Panc1 (cell line): ENCODE measurements around the gene PCSK5. TPM values are rescaled to one million over a fixed set of nuclear protein-coding genes. Genes with fewer than 3 reads are reported as not detected.

ENCODE experiments used
- ATAC-seq: fragments of 200-7000 bp; cut with Tn5 transposase; 2 replicates; pipeline ENCODE4 v1.9.1; 2020; ENCODE audit warnings: mild to moderate bottlenecking, moderate library complexity
- BruUV-seq: library from RNA; stranded (reverse); fragments of 400-500 nt; replicated peaks from 2 replicates; lab custom pipeline; 2021; lab: Mats Ljungman, UMichigan
- CTCF ChIA-PET: fragments of 300-600 bp; sonication (Branson Sonifier 250); formaldehyde crosslinking; loops from one replicate; lab custom pipeline; 2022; ENCODE audit warnings: antibody characterized with exemption; lab: Charles Lee
- POLR2A ChIA-PET: fragments of 300-600 bp; sonication (Branson Sonifier 250); formaldehyde crosslinking; loops from one replicate; lab custom pipeline; 2022; ENCODE audit warnings: antibody characterized with exemption; lab: Charles Lee
- DNase-seq: peaks from one replicate; pipeline ENCODE4 v3.0.0-alpha.2; 2010; ENCODE audit warnings: low read depth, low spot score
- H3K27ac ChIP-seq: 2 replicates; pipeline ENCODE4 v1.5.1; 2011; ENCODE audit warnings: mild to moderate bottlenecking, low read length, inconsistent platforms
- H3K27me3 ChIP-seq: fragments of 200-500 bp; sonication (Bioruptor generic); 2 replicates; pipeline ENCODE4 v1.6.0; 2014; ENCODE audit warnings: low read length, inconsistent platforms; ENCODE audit not compliant: control insufficient read depth, insufficient read depth
- H3K36me3 ChIP-seq: fragments of 200-500 bp; sonication (Bioruptor generic); 2 replicates; pipeline ENCODE4 v1.5.1; 2014; ENCODE audit warnings: inconsistent platforms, mild to moderate bottlenecking, low read length, moderate library complexity; ENCODE audit not compliant: control insufficient read depth, insufficient read depth
- H3K4me1 ChIP-seq: 2 replicates; pipeline ENCODE4 v1.5.1; 2011; ENCODE audit warnings: inconsistent platforms, mild to moderate bottlenecking, low read length, moderate library complexity; ENCODE audit not compliant: control insufficient read depth, insufficient read depth
- H3K4me3 ChIP-seq, 2 experiments: 2 replicates each; pipeline ENCODE4 v1.5.1; 2011 to 2012; ENCODE audit warnings: low read depth in 2 of 2, low read length in 2 of 2, mild to moderate bottlenecking in 2 of 2, inconsistent platforms in 1 of 2, moderate library complexity in 1 of 2
- H3K9me3 ChIP-seq: fragments of 200-500 bp; sonication (Bioruptor generic); 2 replicates; pipeline ENCODE4 v1.5.1; 2014; ENCODE audit warnings: low read depth, mild to moderate bottlenecking, inconsistent platforms, low read length, moderate library complexity; ENCODE audit not compliant: control insufficient read depth, insufficient read depth
- CTCF ChIP-seq: fragments of 450-650 bp; IDR thresholded peaks from 2 replicates; pipeline ENCODE4 v1.5.1; 2017; ENCODE audit warnings: mild to moderate bottlenecking
- POLR2AphosphoS5 ChIP-seq: IDR thresholded peaks from 2 replicates; pipeline ENCODE4 v1.6.1; 2012; ENCODE audit warnings: mild to moderate bottlenecking, low read depth, low read length, moderate library complexity
- REST ChIP-seq, 2 experiments: IDR thresholded peaks; 2 replicates each; pipeline ENCODE4 v1.6.1; 2011 to 2012; ENCODE audit warnings: low read depth in 2 of 2, control low read depth in 1 of 2, low read length in 1 of 2, mild to moderate bottlenecking in 1 of 2, moderate library complexity in 1 of 2; ENCODE audit not compliant: insufficient read depth in 1 of 2
- SIN3A ChIP-seq: IDR thresholded peaks from 2 replicates; pipeline ENCODE4 v1.6.1; 2012; ENCODE audit warnings: low read depth, mild to moderate bottlenecking, low read length, moderate library complexity, borderline replicate concordance; ENCODE audit not compliant: insufficient read depth
- TCF7L2 ChIP-seq: IDR thresholded peaks from 2 replicates; pipeline ENCODE4 v1.6.1; 2011; ENCODE audit warnings: mild to moderate bottlenecking, low read depth, low read length, inconsistent platforms
- in situ Hi-C: cut with HindIII; loops from 2 replicates; pipeline ENCODE4 v1.10.0; 2016; ENCODE audit warnings: low sequenced_read_pairs, low pct_unique_long_range_greater_than_20kb
- intact Hi-C: fragments of 100-400 bp; cut with micrococcal nuclease; formaldehyde crosslinking; loops from one replicate; pipeline ENCODE4 v1.10.0; 2022; ENCODE audit not compliant: unreplicated experiment
- total RNA-seq: library from RNA; stranded (reverse); gene quantifications from one replicate; pipeline ENCODE4 v1.2.1, GENCODE V29; 2021; ENCODE audit not compliant: unreplicated experiment

Gene PCSK5
- total RNA-seq, 1 experiment from 2014 or later, result 0.21 TPM

- no peak overlapping the region for H3K27ac ChIP-seq
- no peaks in the 10 kb centered on the region; the same call in 1 of the 2 replicates for H3K36me3 ChIP-seq
- ATAC-seq (no peak), DNase-seq (no peak)
- BruUV-seq, result no TSS peak
- intact Hi-C loops, result no loop called here
- no peaks in the 10 kb centered on the region for H3K9me3 ChIP-seq
- ChIA-PET CTCF (interaction anchor here (0.7 kb wide), 1 partner anchor 192 kb away, joined by 8 read pairs; no protein-coding TSS in a partner anchor), POLR2A (no interaction called here)
- TF ChIP-seq POLR2AphosphoS5 (no peak), TCF7L2 (no peak), REST (IDR thresholded peaks at IDR 0.05; ENCODE audit: insufficient read depth in 1 of 2, low read depth in 2 of 2, low read length in 1 of 2) (no peak), CTCF (no peak), SIN3A (no peak)
- no peaks in the 10 kb centered on the region for H3K4me1 ChIP-seq
- in situ Hi-C loops, result no loop called here
- no peak overlapping the region for H3K4me3 ChIP-seq
- no peaks in the 10 kb centered on the region for H3K27me3 ChIP-seq
Measured at GRCh38 chr9:76180541-76180940, 290.1 kb downstream of the PCSK5 start.

- ChIA-PET CTCF (interaction anchor here (0.7 kb wide), 1 partner anchor 193 kb away, joined by 8 read pairs; no protein-coding TSS in a partner anchor), POLR2A (no interaction called here)
- no peaks in the 10 kb centered on the region for H3K27me3 ChIP-seq
- no TSS peak for BruUV-seq
- ATAC-seq (no peak), DNase-seq (no peak)
- in situ Hi-C loops, result no loop called here
- H3K36me3 ChIP-seq, result no peaks in the 10 kb centered on the region; the same call in 1 of the 2 replicates
- no peak overlapping the region for H3K4me3 ChIP-seq
- no peak overlapping the region for H3K27ac ChIP-seq
- TF ChIP-seq SIN3A (no peak), REST (IDR thresholded peaks at IDR 0.05; ENCODE audit: insufficient read depth in 1 of 2, low read depth in 2 of 2, low read length in 1 of 2) (no peak), POLR2AphosphoS5 (no peak), TCF7L2 (no peak), CTCF (no peak)
- no peaks in the 10 kb centered on the region for H3K9me3 ChIP-seq
- intact Hi-C loops, result no loop called here
- no peaks in the 10 kb centered on the region for H3K4me1 ChIP-seq
Measured at GRCh38 chr9:76181020-76181641, 290.7 kb downstream of the PCSK5 start.
